Measurements from ENCODE around the gene SLC6A11.

Gene SLC6A11

GRCh38 chr3:10930666-10931040 lies 114.6 kb downstream of the SLC6A11 start:
- no peak for DNase-seq (ENCODE audit: low spot score)

DNA sequence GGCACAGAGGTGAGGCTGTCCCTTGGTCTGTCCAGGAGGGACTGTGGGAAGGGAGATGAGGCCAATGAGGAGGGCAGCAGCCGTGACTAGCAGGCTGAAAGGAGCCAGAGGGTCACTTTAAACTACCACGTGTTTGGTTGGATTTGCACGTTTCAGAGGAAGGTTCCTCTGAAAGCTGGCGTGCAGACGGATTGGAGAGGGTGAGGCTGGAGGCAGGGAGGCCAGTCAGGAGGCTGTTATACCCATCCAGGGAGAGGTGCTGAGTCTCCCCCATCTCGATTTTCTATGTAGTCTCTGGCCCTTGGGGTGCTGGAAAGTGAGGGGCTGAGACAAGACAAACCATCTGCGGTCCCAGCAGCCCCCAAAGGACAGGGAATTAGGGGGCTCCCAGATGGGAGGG lies 116.6 kb downstream of the SLC6A11 start:
- no peak for DNase-seq (ENCODE audit: low spot score)

GRCh38 chr3:10933021-10933420 lies 117.0 kb downstream of the SLC6A11 start:
- DNase-seq (ENCODE audit: low spot score) = no peak

GRCh38 chr3:10933470-10933804 lies 117.4 kb downstream of the SLC6A11 start:
- DNase-seq (ENCODE audit: low spot score) = no peak

- DNase-seq (ENCODE audit: low spot score) = no peak
Measured at GRCh38 chr3:10933805-10934481, 117.9 kb downstream of the SLC6A11 start.

DNA sequence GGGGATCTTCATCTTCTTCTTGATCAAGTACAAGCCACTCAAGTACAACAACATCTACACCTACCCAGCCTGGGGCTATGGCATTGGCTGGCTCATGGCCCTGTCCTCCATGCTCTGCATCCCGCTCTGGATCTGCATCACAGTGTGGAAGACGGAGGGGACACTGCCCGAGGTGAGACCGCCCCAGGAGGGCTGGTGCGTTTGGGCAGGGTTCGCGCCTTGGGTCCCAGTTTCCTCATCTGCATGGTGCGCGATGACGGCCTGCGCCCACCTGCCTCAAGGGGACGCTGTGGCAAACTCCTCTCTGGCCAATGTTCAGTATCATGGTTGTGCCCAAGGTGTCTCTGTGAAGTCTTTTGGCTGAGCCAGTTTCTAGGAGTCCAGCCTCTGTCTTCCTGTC lies 119.0 kb downstream of the SLC6A11 start:
- no peak for DNase-seq (ENCODE audit: low spot score)

DNA sequence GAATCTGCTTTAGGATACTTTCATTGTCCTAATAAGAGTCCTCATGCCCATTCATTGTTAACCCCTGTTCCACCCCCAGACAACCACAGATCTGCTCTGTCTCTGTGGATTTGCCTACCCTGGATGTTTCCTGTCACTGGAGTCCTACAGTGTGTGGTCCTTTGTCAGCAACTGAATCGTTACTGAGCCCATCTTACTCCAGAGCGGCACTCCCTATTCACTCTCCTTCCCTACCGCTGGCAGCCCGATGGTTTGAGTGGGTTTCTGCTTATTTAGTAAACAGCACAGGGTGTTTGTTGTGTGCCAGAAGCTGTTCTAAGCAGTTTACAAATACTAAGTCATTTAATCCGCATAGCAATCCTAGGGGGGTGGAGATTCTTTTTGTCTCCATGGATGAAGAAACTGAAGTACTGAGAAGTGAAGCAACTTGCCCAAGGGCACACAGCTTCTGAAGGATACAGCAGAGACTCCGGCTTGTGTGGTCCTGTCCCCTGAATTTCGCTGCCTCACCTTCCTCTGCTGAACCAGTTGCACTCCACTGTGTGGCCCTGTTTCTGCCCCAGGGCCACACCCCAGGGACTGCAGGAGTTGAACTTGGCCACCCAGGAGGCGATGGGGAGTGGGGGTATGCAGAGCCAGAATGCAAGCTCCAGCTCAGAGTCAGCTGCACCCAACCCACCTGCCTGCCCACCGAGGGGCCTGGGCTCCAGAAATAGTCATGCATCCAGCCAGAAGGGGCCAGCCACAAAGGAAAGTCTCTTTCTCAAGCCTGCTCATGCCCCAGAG lies 120.0 kb downstream of the SLC6A11 start:
- DNase-seq (ENCODE audit: low spot score) = no peak

DNA sequence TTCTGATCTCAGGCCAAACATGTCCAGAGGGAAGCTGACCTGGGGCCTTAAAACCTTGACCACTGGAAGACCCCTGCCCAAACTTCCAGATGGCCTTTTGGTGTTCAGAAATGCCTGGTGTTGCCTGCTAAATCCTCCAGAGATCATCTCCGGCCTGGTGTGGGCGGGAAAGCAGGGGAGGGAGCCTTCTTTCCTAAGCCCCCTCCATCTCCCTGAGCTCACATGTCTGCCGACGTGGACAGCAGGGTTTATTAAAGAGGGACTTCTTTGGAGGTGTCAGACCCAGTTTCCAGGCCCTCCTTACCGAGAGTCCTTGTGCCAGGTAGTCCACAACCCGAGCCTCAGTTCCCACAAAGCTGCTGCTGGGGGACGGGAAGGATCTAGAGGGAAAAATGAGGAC lies 120.7 kb downstream of the SLC6A11 start:
- no peak for DNase-seq (ENCODE audit: low spot score)

DNA sequence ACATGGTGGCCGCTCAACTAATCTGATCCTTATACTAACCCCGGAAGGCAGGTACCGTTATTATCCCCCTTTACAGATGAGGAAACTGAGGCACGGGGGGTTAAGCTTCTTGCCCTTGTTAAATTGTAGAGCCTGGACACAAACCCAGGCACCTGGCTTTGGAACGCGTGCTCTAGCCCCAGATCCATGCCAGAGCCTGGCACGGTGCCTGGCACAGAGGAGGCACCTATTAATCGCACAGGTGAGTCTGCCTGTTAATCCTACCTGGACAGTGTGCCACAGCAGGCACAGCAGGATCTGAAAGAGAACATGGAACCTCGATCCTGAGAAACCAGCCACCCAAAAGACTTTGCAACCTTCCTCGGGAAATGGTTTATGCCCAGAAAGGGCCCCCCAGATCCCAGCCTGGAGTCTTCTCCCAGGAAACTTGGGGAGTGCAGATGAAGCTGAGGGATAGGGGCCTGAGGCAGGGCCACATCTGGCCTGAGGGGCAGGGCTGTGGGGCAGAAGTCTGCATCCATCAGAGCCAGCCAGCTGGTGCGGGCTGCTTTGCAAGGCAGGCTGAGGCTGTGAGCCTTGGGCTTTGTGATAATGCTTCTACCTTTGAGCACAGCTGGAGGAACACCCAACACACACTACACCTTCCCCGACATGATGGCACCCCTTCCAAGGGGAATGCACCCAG lies 121.3 kb downstream of the SLC6A11 start:
- no peak for DNase-seq (ENCODE audit: low spot score)

- DNase-seq (ENCODE audit: low spot score) = no peak
Measured at GRCh38 chr3:10939556-10939955, 123.5 kb downstream of the SLC6A11 start.

DNA sequence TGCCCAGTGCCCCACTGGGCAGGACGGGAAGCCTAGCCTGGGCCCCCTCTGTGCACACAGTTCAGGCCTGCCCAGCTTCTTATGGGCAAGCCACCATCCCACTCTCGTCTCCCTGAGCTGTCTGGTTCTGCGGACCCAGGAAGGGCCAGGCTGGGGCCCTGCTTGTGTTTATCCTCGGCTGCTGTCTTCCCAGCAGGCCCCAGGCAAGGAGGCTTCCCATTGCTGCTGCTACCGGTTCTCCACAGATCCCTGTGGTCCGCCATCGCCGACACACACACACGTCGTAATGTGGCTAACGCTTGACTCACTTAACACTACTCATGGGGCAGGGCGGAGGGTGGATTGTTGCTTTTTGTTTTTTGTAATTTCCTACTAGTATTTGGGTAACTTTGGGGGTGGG lies 124.1 kb downstream of the SLC6A11 start:
- DNase-seq (ENCODE audit: low spot score) = no peak

- DNase-seq (ENCODE audit: low spot score) = peak; percentile 28
Measured at GRCh38 chr3:10941972-10942371, 125.9 kb downstream of the SLC6A11 start.

- no peak for DNase-seq (ENCODE audit: low spot score)
Measured at GRCh38 chr3:10942690-10943205, 126.7 kb downstream of the SLC6A11 start.

- DNase-seq (ENCODE audit: low spot score) = no peak
Measured at GRCh38 chr3:10944866-10945265, 128.8 kb downstream of the SLC6A11 start.

- peak; percentile 50 for DNase-seq (ENCODE audit: low spot score)
Measured at GRCh38 chr3:10945683-10946287, 129.8 kb downstream of the SLC6A11 start.

DNA sequence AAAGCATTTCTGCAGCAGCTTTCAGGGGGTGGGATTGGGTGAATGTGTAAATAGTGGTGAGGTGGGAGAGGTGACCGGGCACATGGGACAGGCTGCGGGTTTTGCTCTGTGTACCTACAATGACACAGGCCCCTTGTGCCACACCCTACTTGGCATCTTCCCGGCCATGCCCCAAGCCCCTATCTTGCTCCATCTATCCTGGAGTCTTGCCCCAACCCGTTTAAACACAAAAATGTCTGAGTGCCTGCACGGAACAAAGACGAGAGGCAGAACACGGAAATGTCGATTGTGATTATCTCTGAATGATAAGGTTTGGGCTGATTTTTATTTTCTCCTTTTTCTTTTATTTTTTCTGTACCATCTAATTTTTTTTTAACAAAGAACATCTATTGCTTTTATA lies 130.5 kb downstream of the SLC6A11 start:
- no peak for DNase-seq (ENCODE audit: low spot score)

- no peak for DNase-seq (ENCODE audit: low spot score)
Measured at GRCh38 chr3:10948326-10948725, 132.3 kb downstream of the SLC6A11 start.

DNA sequence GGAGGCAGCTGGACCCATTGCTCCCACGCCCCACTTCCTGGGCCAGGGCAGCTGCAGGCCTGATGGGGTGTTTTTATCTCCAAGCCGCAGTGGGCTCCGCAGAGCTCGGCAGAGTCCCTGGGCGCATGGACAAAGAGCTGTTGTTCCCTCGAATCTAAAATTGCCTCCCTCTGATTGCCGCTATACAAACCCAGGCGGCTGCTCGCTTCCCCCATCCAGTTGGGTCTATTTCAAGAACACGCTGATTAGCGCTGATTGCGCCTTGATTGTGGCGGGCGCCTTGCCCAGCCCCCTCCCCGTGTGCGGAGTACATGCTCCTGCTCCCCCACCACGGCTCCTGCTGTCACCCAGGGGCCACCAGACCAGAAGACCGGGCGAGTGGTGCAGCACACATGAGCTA lies 133.2 kb downstream of the SLC6A11 start:
- no peak for DNase-seq (ENCODE audit: low spot score)

DNA sequence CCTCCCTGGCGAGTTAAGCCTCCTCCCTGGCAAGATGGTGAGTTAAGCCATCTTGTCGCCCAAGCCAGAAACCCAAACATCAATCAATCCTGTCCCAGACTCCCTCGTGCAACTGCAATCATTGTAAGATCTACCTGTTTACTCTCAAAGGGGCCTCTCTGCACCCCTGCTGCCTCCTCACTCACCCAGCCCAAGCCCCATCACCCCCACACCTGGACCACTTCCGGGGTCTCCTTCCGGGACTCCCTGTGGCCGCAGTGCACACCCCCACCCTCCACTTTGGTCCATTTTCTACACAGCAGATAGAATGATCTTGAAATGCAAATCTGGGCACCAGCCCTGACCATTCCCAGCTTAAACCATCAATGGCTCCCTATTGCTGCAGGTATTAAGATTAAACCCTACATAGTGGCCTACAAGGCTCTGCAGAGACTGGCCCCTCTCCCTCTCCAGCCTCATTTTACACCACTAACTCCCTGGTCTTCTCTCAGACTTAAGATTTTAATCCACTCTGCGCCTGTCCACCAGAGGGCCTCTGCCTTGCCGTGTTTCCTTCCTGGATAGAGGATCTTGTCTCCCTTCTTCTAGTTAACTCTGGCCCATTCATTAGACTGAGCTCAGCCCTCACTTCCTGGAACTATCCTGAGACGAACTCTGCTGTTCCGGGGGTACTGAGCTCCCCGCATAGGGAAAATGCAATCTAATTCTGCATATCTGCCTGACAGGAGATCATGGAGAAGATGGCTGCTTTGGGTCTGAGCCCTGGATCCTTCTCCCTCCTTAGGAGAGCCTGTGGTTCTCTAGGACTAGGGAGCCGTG lies 134.7 kb downstream of the SLC6A11 start:
- no peak for DNase-seq (ENCODE audit: low spot score)

- DNase-seq (ENCODE audit: low spot score) = no peak
Measured at GRCh38 chr3:10951295-10951926, 135.4 kb downstream of the SLC6A11 start.

DNA sequence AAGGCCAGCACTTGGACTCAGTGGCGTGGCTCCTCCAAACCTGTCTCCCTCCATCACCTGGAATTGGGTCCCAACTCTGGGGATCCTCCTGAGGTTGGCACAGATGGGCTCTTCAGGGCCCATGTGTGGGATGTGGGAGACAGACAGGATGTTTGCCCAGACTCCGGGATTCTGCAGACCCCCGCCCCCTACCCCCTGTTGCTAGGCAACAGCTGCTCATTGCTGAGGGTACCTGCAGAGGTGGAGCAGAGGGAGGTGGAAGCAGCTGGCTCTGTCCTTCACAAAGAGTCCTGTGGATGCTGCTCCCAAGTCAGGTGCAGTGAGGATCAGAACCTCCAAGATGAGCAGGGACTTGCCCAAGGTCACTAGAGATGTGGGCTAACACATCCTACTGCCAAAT lies 136.5 kb downstream of the SLC6A11 start:
- no peak for DNase-seq (ENCODE audit: low spot score)
